NCI-H2171 treated with DMSO at 0.1 percent for 48 hours (cell line): Measurements from ENCODE around the gene TMEM132D.
"Not testable (repeated sequence)": the region's sequence is repeated elsewhere in the genome, so short reads cannot be mapped to it uniquely, and the experiment has no call there.

ENCODE experiments used
- DNase-seq: peaks from one replicate; lab custom pipeline; 2025; lab: John Stamatoyannopoulos, UW

TMEM132D gene

GRCh38 chr12:129237881-129238280 is 665.9 kb downstream of the TMEM132D start:
- DNase-seq = no peak

DNA sequence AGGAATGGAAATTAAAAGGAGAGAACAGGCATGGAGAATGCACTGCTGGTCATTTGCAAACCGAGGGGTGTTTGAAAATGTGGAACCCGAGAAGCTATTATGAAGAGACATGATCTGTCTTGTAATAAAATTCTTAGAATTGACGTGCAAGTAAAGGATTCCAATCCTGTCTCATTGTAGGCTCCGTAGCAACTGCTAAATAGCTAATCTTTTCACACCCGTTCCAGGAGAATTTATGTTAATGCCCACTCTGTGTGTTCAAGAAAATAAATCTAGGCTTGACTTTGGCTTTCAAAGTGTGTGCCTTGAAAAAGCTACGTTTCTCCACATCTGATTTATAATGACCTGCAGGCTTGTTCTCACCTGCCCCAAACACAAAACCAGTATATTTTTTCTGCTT is 669.6 kb downstream of the TMEM132D start:
- no peak for DNase-seq

DNA sequence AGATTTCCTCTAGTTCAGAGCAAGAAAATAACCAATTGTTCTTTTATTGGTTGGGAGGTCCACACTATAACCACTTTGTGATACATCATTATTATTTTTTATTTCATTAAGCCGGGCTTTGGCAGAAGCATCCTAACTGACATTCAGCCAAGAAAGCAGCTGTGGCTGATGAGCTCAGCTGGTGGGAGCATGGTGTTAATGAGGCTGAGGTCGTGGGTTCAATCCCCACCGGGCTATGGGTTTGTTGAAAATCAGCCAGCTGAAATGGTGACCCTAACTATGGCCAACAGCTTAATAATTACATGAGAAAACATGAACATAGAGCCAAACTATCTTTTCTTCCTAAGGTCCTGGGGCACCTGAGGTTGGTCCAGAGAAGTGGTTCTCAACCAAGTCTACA is 672.3 kb downstream of the TMEM132D start:
- DNase-seq = no peak

GRCh38 chr12:129230995-129231394 is 672.8 kb downstream of the TMEM132D start:
- no peak for DNase-seq

- DNase-seq = no peak
These were observed 677.0 kb downstream of the TMEM132D start for GRCh38 chr12:129226851-129227250.

- DNase-seq = no peak
These were observed 677.8 kb downstream of the TMEM132D start for GRCh38 chr12:129226005-129226404.

DNA sequence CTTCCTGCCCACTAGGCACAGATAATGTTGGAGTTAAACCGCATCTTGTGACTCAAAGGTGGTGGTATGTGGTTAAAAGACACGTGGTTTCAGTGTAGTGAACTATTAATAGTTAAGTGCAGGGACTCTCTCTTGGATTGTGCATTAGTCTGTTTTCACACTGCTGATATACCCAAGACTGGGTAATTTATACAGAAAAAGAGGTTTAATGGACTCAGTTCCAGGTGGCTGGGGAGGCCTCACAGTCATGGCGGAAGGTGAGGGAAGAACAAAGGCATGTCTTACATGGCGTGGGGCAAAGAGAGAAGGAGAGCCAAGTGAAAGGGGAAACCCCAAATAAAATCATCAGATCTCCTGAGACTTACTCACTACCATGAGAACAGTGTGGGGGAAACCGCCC is 688.3 kb downstream of the TMEM132D start:
- DNase-seq = no peak

DNA sequence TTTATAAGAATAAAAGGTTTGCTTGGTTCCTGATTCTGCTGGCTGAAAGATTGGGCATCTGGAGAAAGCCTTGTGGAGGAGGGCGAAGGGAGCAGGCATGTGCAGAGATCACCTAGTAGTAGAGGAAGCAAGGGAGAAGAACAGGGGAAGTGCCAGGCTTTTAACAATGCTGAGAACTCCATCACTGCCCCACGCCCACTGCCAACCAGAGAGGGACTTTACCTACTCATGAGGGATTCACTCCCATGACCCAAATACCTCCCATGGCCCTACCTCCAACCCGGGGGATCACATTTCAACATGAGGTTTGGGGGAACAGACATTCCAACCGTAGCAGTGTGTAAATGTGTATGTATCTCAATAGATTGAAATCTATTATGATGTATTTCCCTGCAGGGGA is 690.3 kb downstream of the TMEM132D start:
- DNase-seq = no peak

DNA sequence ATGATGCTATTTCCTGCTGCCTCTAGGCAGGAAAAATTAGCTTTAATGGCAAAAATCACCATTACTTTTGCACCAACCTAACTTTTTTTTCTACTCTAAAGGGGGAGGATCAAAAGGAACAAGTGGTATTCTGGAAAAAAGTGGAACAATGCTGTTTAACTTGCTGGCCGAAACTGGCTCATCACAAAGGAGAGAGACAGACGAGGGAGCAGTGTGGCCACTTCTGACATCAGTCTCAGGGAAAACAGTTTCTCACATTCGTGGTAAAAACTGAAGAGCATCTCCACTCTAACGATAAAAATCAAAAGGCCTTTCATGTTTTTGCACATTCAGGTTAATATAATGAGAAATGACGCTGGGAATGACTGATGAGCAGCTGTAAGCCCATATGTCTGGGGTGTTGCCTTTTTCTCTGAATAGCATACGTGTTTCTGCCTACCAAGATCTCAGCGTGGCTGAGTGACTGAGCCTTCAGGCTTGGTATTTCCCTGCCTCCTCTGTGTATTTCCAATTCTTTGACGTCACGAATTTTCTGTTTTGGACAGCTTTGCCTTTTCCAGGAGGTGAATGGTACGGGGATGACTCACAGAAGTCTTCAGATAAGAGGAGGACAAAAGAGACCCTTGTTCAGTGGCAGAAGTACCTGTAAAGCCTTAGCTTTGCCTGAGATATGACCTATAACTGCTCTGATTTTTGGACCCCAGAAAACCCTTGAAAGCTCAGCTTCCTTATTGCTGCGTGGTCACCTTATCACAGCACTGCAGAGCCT is 691.8 kb downstream of the TMEM132D start:
- no peak for DNase-seq

- no peak for DNase-seq
These were observed 695.3 kb downstream of the TMEM132D start for GRCh38 chr12:129208566-129208965.

DNA sequence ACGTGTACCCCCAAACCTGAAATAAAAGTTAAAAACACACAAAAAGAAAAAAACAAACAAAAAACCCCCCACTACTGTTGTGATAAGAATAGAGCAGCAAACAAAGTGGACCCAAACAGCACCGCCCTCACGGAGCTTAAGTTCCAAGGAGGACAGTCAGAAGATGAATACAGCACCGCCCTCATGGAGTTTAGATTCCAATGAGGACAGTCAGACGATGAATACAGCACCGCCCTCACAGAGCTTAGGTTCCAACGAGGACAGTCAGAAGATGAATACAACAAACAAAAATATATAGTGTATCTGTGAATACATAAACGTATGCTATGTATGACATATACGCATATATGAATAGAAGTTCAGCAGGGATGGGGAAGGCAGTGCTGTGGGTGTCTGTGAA is 696.7 kb downstream of the TMEM132D start:
- no peak for DNase-seq

- no peak for DNase-seq
These were observed 700.4 kb downstream of the TMEM132D start for GRCh38 chr12:129203456-129203855.

GRCh38 chr12:129202109-129202814 is 701.6 kb downstream of the TMEM132D start:
- DNase-seq = no peak

DNA sequence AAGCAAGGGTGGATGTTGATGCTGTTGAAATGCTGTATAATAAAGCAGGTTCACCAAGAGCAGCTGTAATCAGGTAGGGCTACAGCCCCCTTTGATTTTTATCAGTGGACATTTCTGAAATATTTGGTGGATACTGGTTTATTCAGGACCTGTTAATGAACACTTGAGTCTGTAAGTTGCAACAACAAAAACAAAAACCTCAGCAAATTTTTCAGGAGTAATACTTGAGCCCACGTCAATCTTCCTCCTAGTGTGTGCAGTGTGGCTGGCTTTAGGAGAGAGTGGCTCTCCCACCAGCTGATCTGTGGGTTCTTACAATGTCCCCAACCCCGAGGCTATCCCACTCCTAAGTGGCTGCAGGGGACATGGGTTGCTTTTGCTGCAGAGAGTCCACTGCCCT is 702.8 kb downstream of the TMEM132D start:
- DNase-seq = no peak

- DNase-seq = no peak
These were observed 703.2 kb downstream of the TMEM132D start for GRCh38 chr12:129200576-129200975.

DNA sequence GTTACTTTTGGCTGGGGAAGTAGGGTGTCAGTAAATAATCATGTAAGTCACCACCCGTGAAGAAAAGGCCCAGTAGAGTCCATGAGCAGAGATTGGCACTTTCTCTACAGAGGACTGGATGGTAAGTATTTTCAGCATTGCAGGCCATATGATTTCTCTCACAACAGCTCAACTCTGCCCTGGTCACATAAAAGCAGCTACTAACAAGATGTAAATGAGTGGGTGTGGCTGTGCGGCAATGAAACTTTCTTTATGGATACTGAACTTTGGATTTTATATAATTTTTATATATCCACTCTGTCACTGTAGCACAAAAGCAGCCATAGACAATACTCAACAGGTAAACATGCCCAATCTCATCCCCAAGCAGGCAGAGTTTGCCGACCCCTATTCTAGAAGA is 706.9 kb downstream of the TMEM132D start:
- no peak for DNase-seq

DNA sequence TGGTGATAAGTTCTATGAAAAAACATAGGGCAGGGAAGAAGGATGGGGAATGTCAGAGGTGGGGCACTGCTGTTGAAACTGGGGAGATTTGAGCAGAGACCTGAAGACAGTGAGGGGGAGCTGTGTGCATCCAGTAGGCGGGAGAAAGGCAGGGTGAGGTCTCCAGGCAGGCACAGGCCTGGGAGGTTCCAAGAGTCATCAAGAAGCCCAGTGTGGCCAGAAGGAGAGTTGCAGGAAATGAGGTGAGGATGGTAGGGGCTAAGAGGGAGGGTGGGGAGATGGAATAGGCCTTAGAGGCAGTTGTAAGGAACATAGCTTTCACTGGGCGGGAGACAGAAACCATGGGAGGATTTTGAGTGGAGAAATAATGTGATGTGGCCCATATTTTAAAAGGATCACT is 708.7 kb downstream of the TMEM132D start:
- DNase-seq = no peak

DNA sequence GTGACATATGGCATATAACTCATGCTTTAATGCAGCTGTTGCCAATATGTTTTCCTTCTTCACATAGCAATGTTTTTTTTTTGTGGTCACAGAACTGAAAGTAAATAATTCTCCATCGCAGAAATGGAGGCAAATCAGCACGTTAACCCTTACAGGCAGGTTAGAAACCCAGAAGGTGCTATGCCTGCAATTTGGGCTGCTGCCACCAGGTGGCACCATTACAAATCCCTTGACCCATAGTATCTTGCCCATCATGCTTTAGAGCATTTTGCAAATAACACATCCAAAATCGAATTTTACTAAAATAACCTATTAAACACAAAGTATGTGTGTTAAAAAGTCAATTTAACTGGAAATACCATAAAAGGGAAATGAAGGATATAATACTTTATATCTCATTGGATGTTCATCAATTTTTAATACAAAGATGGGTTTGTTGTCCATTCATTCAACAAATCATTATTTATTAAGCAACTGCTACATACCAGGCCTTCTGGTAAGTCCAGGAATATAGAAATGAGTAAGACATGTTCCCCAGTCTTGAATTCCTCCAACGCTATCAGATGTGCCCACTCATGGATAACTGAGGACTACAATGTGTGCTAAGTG is 710.5 kb downstream of the TMEM132D start:
- peak; percentile 70 for DNase-seq

GRCh38 chr12:129190827-129191226 is 713.0 kb downstream of the TMEM132D start:
- DNase-seq = no peak

DNA sequence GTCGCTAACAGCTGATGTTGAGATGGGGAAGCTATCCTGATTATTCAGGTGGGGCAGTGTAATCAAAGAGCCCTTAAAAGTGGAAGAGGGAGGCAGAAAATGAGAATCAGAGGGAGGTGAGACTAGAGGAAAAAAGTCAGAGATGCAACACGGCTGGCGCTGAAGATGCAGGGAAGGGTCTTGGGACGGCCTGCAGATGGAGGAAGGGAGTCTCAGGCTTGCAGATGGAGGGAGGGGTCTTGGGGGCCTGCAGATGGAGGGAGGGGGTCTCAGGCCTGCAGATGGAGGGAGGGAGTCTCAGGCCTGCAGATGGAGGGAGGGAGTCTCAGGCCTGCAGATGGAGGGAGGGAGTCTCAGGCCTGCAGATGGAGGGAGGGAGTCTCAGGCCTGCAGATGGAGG is 713.9 kb downstream of the TMEM132D start:
- DNase-seq = not testable (repeated sequence)

GRCh38 chr12:129186952-129187351 is 716.9 kb downstream of the TMEM132D start:
- DNase-seq = peak; percentile 15

DNA sequence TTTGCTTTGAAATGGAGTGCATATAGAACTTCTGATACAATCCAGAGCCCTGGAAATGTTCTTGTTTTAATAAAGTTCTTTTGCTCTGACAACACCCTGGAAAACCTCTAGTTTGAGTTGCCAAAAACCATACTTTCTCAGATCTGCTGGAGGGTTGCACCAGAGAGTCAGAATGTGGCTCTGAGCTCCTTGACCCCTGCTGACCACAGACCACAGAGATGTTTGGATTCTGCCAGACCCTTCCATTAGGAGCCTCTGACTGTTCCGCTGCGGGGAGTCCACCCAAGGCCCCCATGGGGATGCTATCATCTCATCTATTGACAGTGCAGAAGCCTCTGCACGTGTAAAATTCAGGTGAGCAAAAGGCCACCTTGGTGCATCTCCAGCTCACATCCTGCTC is 718.0 kb downstream of the TMEM132D start:
- no peak for DNase-seq
